ENCODE results near the gene ADGRL2. TPM values are rescaled to one million over a fixed set of nuclear protein-coding genes. Genes with fewer than 3 reads are reported as not detected.

ADGRL2 gene
- polyA plus RNA-seq, 1 of the 3 experiments (the other 2 are of a cell fraction): 40.3 TPM

- Histone ChIP-seq H3K36me3 (replicated peaks in 1 of 2; ENCODE audit: control insufficient read depth in 1 of 2, insufficient read depth in 2 of 2, low read length in 1 of 2) (no peaks in the 10 kb centered on the region), H2AFZ (ENCODE audit: low read depth) (no peak overlapping the region), H3K9me2 (no peaks in the 10 kb centered on the region), H3K27me3 (ENCODE audit: insufficient read depth) (no peaks in the 10 kb centered on the region), H3K4me2 (no peak overlapping the region), H3K4me1 (ENCODE audit: control insufficient read depth in 1 of 2, insufficient read depth in 2 of 2, low read depth in 1 of 2, low read length in 1 of 2) (peaks cover 0 to 4% of the 10 kb centered on the region in 2 experiments; a peak in 1 of 4 replicates), H3K79me2 (ENCODE audit: insufficient read depth) (no peaks in the 10 kb centered on the region), H3F3A (replicated peaks; ENCODE audit: insufficient read depth) (peaks cover 7% of the 10 kb centered on the region), H4K20me1 (ENCODE audit: insufficient read depth) (no peaks in the 10 kb centered on the region), H3K9ac (no peak overlapping the region), H3K9me3 (no peaks in the 10 kb centered on the region), H3K4me3 (ENCODE audit: low read depth in 2 of 2, low read length in 1 of 2) (no peak overlapping the region), H3K27ac (ENCODE audit: low read depth in 2 of 2, low read length in 1 of 2) (no peak overlapping the region)
- TF ChIP-seq POLR2AphosphoS5 (IDR thresholded peaks at IDR 0.05; ENCODE audit: low read depth, low read length) (no peak), RFX5 (IDR thresholded peaks at IDR 0.05; ENCODE audit: low read length) (no peak), TCF12 (IDR thresholded peaks at IDR 0.05) (no peak), MXI1 (IDR thresholded peaks at IDR 0.05; ENCODE audit: low read depth, low read length) (no peak), JUND (IDR thresholded peaks at IDR 0.05) (no peak), IRF3 (IDR thresholded peaks at IDR 0.05; ENCODE audit: low read depth, low read length) (no peak), GABPA (IDR thresholded peaks at IDR 0.05; ENCODE audit: low read depth) (no peak), YY1 (IDR thresholded peaks at IDR 0.05; ENCODE audit: low read depth) (no peak), FOXM1 (IDR thresholded peaks at IDR 0.05; ENCODE audit: low read depth) (no peak), MEF2A (IDR thresholded peaks at IDR 0.05; ENCODE audit: borderline replicate concordance, low read depth) (no peak), GATA2 (CRISPR knock-in tag; IDR thresholded peaks at IDR 0.05) (no peak), CHD2 (IDR thresholded peaks at IDR 0.05; ENCODE audit: low read length, partially characterized antibody) (no peak), FOSL2 (IDR thresholded peaks at IDR 0.05; ENCODE audit: borderline replicate concordance, low read depth) (no peak), EP300 (IDR thresholded peaks at IDR 0.05; ENCODE audit: borderline replicate concordance in 1 of 2, low read depth in 1 of 2, low read length in 1 of 2) (no peak), RCOR1 (IDR thresholded peaks at IDR 0.05; ENCODE audit: low read length) (no peak), FOXJ3 (CRISPR knock-in tag; IDR thresholded peaks at IDR 0.05) (no peak)
- TF ChIP-seq, protein P1, sequence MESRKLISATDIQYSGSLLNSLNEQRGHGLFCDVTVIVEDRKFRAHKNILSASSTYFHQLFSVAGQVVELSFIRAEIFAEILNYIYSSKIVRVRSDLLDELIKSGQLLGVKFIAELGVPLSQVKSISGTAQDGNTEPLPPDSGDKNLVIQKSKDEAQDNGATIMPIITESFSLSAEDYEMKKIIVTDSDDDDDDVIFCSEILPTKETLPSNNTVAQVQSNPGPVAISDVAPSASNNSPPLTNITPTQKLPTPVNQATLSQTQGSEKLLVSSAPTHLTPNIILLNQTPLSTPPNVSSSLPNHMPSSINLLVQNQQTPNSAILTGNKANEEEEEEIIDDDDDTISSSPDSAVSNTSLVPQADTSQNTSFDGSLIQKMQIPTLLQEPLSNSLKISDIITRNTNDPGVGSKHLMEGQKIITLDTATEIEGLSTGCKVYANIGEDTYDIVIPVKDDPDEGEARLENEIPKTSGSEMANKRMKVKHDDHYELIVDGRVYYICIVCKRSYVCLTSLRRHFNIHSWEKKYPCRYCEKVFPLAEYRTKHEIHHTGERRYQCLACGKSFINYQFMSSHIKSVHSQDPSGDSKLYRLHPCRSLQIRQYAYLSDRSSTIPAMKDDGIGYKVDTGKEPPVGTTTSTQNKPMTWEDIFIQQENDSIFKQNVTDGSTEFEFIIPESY (IDR thresholded peaks at IDR 0.05; ENCODE audit: borderline replicate concordance, low read depth): no peak
- TF ChIP-seq, protein P2, sequence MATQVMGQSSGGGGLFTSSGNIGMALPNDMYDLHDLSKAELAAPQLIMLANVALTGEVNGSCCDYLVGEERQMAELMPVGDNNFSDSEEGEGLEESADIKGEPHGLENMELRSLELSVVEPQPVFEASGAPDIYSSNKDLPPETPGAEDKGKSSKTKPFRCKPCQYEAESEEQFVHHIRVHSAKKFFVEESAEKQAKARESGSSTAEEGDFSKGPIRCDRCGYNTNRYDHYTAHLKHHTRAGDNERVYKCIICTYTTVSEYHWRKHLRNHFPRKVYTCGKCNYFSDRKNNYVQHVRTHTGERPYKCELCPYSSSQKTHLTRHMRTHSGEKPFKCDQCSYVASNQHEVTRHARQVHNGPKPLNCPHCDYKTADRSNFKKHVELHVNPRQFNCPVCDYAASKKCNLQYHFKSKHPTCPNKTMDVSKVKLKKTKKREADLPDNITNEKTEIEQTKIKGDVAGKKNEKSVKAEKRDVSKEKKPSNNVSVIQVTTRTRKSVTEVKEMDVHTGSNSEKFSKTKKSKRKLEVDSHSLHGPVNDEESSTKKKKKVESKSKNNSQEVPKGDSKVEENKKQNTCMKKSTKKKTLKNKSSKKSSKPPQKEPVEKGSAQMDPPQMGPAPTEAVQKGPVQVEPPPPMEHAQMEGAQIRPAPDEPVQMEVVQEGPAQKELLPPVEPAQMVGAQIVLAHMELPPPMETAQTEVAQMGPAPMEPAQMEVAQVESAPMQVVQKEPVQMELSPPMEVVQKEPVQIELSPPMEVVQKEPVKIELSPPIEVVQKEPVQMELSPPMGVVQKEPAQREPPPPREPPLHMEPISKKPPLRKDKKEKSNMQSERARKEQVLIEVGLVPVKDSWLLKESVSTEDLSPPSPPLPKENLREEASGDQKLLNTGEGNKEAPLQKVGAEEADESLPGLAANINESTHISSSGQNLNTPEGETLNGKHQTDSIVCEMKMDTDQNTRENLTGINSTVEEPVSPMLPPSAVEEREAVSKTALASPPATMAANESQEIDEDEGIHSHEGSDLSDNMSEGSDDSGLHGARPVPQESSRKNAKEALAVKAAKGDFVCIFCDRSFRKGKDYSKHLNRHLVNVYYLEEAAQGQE (IDR thresholded peaks at IDR 0.05; ENCODE audit: low read depth, low read length): no peak
- TF ChIP-seq, protein P3, sequence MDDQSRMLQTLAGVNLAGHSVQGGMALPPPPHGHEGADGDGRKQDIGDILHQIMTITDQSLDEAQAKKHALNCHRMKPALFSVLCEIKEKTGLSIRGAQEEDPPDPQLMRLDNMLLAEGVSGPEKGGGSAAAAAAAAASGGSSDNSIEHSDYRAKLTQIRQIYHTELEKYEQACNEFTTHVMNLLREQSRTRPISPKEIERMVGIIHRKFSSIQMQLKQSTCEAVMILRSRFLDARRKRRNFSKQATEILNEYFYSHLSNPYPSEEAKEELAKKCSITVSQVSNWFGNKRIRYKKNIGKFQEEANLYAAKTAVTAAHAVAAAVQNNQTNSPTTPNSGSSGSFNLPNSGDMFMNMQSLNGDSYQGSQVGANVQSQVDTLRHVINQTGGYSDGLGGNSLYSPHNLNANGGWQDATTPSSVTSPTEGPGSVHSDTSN (IDR thresholded peaks at IDR 0.05): no peak
- TF ChIP-seq, protein P4, sequence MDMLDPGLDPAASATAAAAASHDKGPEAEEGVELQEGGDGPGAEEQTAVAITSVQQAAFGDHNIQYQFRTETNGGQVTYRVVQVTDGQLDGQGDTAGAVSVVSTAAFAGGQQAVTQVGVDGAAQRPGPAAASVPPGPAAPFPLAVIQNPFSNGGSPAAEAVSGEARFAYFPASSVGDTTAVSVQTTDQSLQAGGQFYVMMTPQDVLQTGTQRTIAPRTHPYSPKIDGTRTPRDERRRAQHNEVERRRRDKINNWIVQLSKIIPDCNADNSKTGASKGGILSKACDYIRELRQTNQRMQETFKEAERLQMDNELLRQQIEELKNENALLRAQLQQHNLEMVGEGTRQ (IDR thresholded peaks at IDR 0.05; ENCODE audit: borderline replicate concordance, low read depth, low read length): no peak
- DNase-seq: no peak
- POLR2A ChIA-PET: no interaction called here
- CTCF ChIA-PET: no interaction called here
- WGBS (ENCODE audit: low lambda C conversion rate): 93% methylated on average over 2 of the region's 2 CpGs
These were observed 199.5 kb downstream of the ADGRL2 start for GRCh38 chr1:82000221-82000620.

All from SK-N-SH (cell line).